Occipital lobe (tissue), 2 donors: ENCODE results near the gene CUX1. TPM values are rescaled to one million over a fixed set of nuclear protein-coding genes. Genes with fewer than 3 reads are reported as not detected.
"Not testable (repeated sequence)": the region's sequence is repeated elsewhere in the genome, so short reads cannot be mapped to it uniquely, and the experiment has no call there.

Experiments
- DNase-seq: peaks from one replicate; lab custom pipeline; 2025; lab: John Stamatoyannopoulos, UW
- total RNA-seq: library from RNA; depleted of rRNA; stranded (reverse); fragments of >200 nt; gene quantifications from one replicate; pipeline ENCODE4 v1.2.3, GENCODE V29; 2014

Gene CUX1
- total RNA-seq, 1 donor from 2014 or later, result 23.2 TPM

GRCh38 chr7:102204212-102204611 lies 386.8 kb downstream of the CUX1 start:
- DNase-seq, result no peak

GRCh38 chr7:102205915-102206314 lies 388.5 kb downstream of the CUX1 start:
- DNase-seq, result no peak

- DNase-seq, result peak; percentile 52
Measured at GRCh38 chr7:102208826-102209225, 391.4 kb downstream of the CUX1 start.

- no peak for DNase-seq
Measured at GRCh38 chr7:102210787-102211186, 393.4 kb downstream of the CUX1 start.

- no peak for DNase-seq
Measured at GRCh38 chr7:102211590-102212550, 394.4 kb downstream of the CUX1 start.

- no peak for DNase-seq
Measured at GRCh38 chr7:102214477-102215072, 397.1 kb downstream of the CUX1 start.

GRCh38 chr7:102215256-102215655 lies 397.8 kb downstream of the CUX1 start:
- DNase-seq, result no peak

GRCh38 chr7:102215711-102216110 lies 398.3 kb downstream of the CUX1 start:
- DNase-seq, result no peak

- DNase-seq, result no peak
Measured at GRCh38 chr7:102216573-102217314, 399.3 kb downstream of the CUX1 start.

- DNase-seq, result no peak
Measured at GRCh38 chr7:102220229-102220850, 402.9 kb downstream of the CUX1 start.

GRCh38 chr7:102220960-102221800 lies 403.8 kb downstream of the CUX1 start:
- DNase-seq, result no peak

GRCh38 chr7:102221961-102222360 lies 404.5 kb downstream of the CUX1 start:
- DNase-seq, result no peak

- peak; percentile 28 for DNase-seq
Measured at GRCh38 chr7:102222445-102222844, 405.0 kb downstream of the CUX1 start.

GRCh38 chr7:102223184-102223583 lies 405.8 kb downstream of the CUX1 start:
- DNase-seq, result no peak

GRCh38 chr7:102225025-102225424 lies 407.6 kb downstream of the CUX1 start:
- no peak for DNase-seq

- DNase-seq, result no peak
Measured at GRCh38 chr7:102227371-102227770, 409.9 kb downstream of the CUX1 start.

GRCh38 chr7:102228935-102229334 lies 411.5 kb downstream of the CUX1 start:
- DNase-seq, result no peak

GRCh38 chr7:102230162-102230561 lies 412.7 kb downstream of the CUX1 start:
- DNase-seq, result not testable (repeated sequence)

GRCh38 chr7:102230593-102230992 lies 413.2 kb downstream of the CUX1 start:
- no peak for DNase-seq

- DNase-seq, result no peak
Measured at GRCh38 chr7:102232611-102233286, 415.3 kb downstream of the CUX1 start.
